ENCODE data around the gene CDC14A.

The CDC14A gene

GRCh38 chr1:100557606-100557953 lies 205.3 kb downstream of the CDC14A start:
- H3K4me3 ChIP-seq (replicated peaks; ENCODE audit: insufficient read depth, low read length) = no peak overlapping the region
- no peaks in the 10 kb centered on the region for H3K27me3 ChIP-seq (ENCODE audit: insufficient read depth, poor library complexity, severe bottlenecking)
- H3K27ac ChIP-seq (replicated peaks) = no peak overlapping the region
- no peak for DNase-seq (ENCODE audit: low read depth in 1 of 2, low spot score in 1 of 2)
- TF ChIP-seq POLR2AphosphoS5 (IDR thresholded peaks at IDR 0.05; ENCODE audit: low read depth) (no peak), GABPA (IDR thresholded peaks at IDR 0.05; ENCODE audit: low read depth) (no peak)

- TF ChIP-seq, protein P1, sequence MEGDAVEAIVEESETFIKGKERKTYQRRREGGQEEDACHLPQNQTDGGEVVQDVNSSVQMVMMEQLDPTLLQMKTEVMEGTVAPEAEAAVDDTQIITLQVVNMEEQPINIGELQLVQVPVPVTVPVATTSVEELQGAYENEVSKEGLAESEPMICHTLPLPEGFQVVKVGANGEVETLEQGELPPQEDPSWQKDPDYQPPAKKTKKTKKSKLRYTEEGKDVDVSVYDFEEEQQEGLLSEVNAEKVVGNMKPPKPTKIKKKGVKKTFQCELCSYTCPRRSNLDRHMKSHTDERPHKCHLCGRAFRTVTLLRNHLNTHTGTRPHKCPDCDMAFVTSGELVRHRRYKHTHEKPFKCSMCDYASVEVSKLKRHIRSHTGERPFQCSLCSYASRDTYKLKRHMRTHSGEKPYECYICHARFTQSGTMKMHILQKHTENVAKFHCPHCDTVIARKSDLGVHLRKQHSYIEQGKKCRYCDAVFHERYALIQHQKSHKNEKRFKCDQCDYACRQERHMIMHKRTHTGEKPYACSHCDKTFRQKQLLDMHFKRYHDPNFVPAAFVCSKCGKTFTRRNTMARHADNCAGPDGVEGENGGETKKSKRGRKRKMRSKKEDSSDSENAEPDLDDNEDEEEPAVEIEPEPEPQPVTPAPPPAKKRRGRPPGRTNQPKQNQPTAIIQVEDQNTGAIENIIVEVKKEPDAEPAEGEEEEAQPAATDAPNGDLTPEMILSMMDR (IDR thresholded peaks at IDR 0.05; ENCODE audit: insufficient read depth, low read length) = no peak
- TF ChIP-seq POLR2AphosphoS5 (IDR thresholded peaks at IDR 0.05; ENCODE audit: low read depth) (no peak), SPI1 (IDR thresholded peaks at IDR 0.05; ENCODE audit: borderline replicate concordance, low read depth) (no peak), GABPA (IDR thresholded peaks at IDR 0.05; ENCODE audit: low read depth) (no peak)
- TF ChIP-seq, protein P2, sequence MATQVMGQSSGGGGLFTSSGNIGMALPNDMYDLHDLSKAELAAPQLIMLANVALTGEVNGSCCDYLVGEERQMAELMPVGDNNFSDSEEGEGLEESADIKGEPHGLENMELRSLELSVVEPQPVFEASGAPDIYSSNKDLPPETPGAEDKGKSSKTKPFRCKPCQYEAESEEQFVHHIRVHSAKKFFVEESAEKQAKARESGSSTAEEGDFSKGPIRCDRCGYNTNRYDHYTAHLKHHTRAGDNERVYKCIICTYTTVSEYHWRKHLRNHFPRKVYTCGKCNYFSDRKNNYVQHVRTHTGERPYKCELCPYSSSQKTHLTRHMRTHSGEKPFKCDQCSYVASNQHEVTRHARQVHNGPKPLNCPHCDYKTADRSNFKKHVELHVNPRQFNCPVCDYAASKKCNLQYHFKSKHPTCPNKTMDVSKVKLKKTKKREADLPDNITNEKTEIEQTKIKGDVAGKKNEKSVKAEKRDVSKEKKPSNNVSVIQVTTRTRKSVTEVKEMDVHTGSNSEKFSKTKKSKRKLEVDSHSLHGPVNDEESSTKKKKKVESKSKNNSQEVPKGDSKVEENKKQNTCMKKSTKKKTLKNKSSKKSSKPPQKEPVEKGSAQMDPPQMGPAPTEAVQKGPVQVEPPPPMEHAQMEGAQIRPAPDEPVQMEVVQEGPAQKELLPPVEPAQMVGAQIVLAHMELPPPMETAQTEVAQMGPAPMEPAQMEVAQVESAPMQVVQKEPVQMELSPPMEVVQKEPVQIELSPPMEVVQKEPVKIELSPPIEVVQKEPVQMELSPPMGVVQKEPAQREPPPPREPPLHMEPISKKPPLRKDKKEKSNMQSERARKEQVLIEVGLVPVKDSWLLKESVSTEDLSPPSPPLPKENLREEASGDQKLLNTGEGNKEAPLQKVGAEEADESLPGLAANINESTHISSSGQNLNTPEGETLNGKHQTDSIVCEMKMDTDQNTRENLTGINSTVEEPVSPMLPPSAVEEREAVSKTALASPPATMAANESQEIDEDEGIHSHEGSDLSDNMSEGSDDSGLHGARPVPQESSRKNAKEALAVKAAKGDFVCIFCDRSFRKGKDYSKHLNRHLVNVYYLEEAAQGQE (IDR thresholded peaks at IDR 0.05; ENCODE audit: insufficient replicate concordance, low read depth) = no peak
- no peak overlapping the region for H3K27ac ChIP-seq (replicated peaks)
- H3K27me3 ChIP-seq (ENCODE audit: insufficient read depth, poor library complexity, severe bottlenecking) = no peaks in the 10 kb centered on the region
- H3K4me3 ChIP-seq (replicated peaks; ENCODE audit: insufficient read depth, low read length) = no peak overlapping the region
- DNase-seq (ENCODE audit: low read depth in 1 of 2, low spot score in 1 of 2) = no peak
These were observed 213.2 kb downstream of the CDC14A start for GRCh38 chr1:100565533-100565932.

DNA sequence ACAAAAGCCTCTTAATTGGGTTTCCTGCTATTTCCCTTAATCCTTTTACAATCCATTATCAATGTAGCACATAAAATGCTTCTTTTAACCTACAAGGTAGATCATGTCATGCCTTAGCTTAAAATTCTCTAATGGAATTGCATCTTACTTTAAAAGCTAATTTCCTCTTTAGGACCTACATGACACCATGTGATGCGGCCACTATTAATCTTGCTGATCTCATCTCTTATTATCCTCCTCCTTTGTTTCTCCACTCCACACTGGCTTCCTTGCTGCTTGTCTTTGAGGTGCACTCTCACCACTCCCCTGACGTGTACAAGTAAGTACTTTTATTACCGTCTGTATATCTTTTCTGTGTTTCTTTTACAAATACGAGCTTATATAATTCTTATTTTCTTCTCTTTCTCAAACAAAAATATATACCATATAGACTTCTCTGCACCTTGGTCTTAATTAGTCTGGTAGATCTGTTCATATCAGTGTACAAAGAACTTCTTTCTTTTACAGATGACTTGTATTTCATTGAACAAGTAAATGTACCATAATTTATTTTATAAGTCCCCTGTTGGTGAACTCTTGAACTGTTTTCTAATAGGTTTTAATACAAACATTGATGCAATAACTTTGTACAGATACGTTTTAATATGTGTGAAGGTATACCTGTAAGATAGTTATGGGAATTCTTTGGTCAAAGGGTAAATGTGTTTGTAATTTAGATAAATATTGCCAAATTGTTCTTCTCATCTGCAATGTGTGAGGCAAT lies 213.8 kb downstream of the CDC14A start:
- Histone ChIP-seq H3K27me3 (ENCODE audit: insufficient read depth, poor library complexity, severe bottlenecking) (no peaks in the 10 kb centered on the region), H3K27ac (replicated peaks) (no peak overlapping the region), H3K4me3 (replicated peaks; ENCODE audit: insufficient read depth, low read length) (no peak overlapping the region)
- TF ChIP-seq, protein P2 (IDR thresholded peaks at IDR 0.05; ENCODE audit: insufficient replicate concordance, low read depth) = no peak
- TF ChIP-seq POLR2AphosphoS5 (IDR thresholded peaks at IDR 0.05; ENCODE audit: low read depth) (no peak), SPI1 (IDR thresholded peaks at IDR 0.05; ENCODE audit: borderline replicate concordance, low read depth) (no peak), GABPA (IDR thresholded peaks at IDR 0.05; ENCODE audit: low read depth) (no peak)
- TF ChIP-seq, protein P1 (IDR thresholded peaks at IDR 0.05; ENCODE audit: insufficient read depth, low read length) = no peak
- DNase-seq (ENCODE audit: low read depth in 1 of 2, low spot score in 1 of 2) = no peak

DNA sequence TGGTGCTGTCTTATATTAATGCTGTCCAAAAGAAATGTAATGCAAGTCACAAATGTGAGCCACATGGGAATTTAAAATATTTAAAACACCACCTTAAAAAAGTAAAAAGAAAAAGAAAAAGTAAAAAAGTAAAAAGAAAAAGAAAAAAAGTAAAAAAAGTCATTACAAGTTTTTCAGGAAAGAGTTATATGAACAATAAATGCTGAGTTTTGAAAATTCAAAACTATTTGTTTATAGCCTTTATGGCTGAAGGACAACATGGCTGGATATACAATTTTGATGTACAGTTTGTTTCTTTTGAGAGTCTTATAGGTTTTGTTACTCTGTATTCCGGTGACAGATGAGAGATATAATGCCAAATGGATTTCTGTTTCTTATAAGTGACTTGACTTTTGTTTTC lies 214.8 kb downstream of the CDC14A start:
- Histone ChIP-seq H3K27ac (replicated peaks) (no peak overlapping the region), H3K27me3 (ENCODE audit: insufficient read depth, poor library complexity, severe bottlenecking) (no peaks in the 10 kb centered on the region), H3K4me3 (replicated peaks; ENCODE audit: insufficient read depth, low read length) (no peak overlapping the region)
- TF ChIP-seq POLR2AphosphoS5 (IDR thresholded peaks at IDR 0.05; ENCODE audit: low read depth) = no peak
- no peak for TF ChIP-seq GABPA (IDR thresholded peaks at IDR 0.05; ENCODE audit: low read depth)
- TF ChIP-seq, protein P2 (IDR thresholded peaks at IDR 0.05; ENCODE audit: insufficient replicate concordance, low read depth) = no peak
- TF ChIP-seq SPI1 (IDR thresholded peaks at IDR 0.05; ENCODE audit: borderline replicate concordance, low read depth) = no peak
- TF ChIP-seq, protein P1 (IDR thresholded peaks at IDR 0.05; ENCODE audit: insufficient read depth, low read length) = no peak
- no peak for DNase-seq (ENCODE audit: low read depth in 1 of 2, low spot score in 1 of 2)
